ENCODE data around the gene VIT. TPM values are rescaled to one million over a fixed set of nuclear protein-coding genes. Genes with fewer than 3 reads are reported as not detected.

Gene VIT
- total and polyA plus RNA-seq, 10 donors, result 0.05 to 0.74 (median 0.38) TPM; not detected in 6

DNA sequence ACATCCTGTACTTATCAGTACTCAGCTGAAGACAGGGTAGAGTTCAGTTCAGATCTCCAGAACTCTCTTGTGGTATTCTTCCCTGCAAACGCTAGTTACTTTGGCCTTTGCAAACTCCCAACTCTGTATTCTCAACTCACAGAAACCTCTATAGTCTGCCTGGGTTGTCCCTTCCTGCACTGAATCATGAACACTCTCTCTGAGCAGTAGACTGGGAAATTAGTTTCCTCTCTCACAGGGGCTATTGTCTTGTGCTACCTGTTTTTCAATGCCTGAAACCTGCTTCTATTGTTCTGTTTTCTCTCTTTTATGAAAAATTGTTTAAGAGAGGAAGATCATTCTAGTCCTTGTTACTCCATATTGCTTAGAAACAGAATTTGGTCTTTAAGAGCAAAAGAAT lies 134.7 kb downstream of the VIT start:
- no peaks in the 10 kb centered on the region for H3K36me3 ChIP-seq
- no peak overlapping the region for H3K4me3 ChIP-seq
- no peak for DNase-seq
- no peak for TF ChIP-seq POLR2AphosphoS5 (IDR thresholded peaks at IDR 0.05)
- TF ChIP-seq, protein P1, sequence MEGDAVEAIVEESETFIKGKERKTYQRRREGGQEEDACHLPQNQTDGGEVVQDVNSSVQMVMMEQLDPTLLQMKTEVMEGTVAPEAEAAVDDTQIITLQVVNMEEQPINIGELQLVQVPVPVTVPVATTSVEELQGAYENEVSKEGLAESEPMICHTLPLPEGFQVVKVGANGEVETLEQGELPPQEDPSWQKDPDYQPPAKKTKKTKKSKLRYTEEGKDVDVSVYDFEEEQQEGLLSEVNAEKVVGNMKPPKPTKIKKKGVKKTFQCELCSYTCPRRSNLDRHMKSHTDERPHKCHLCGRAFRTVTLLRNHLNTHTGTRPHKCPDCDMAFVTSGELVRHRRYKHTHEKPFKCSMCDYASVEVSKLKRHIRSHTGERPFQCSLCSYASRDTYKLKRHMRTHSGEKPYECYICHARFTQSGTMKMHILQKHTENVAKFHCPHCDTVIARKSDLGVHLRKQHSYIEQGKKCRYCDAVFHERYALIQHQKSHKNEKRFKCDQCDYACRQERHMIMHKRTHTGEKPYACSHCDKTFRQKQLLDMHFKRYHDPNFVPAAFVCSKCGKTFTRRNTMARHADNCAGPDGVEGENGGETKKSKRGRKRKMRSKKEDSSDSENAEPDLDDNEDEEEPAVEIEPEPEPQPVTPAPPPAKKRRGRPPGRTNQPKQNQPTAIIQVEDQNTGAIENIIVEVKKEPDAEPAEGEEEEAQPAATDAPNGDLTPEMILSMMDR (IDR thresholded peaks at IDR 0.05 in 8 of 11, conservative IDR thresholded peaks at IDR 0.05 in 3 of 11), result no peak
- no peak for TF ChIP-seq POLR2A (IDR thresholded peaks at IDR 0.05)
- intact Hi-C loops (cut with DNase I; ENCODE audit: low total_unique reads), result no loop called here
- H3K4me1 ChIP-seq, result no peaks in the 10 kb centered on the region
- H3K27me3 ChIP-seq (replicated peaks in 1 of 7), result peaks cover 0 to 13% (median 0%) of the 10 kb centered on the region in 7 donors
- peaks cover 0 to 6% (median 0%) of the 10 kb centered on the region in 8 donors for H3K9me3 ChIP-seq
- 56 to 74% (median 65%) methylated on average over 1 of the region's 1 CpG for WGBS, 5 donors
- H3K27ac ChIP-seq, result no peak overlapping the region

DNA sequence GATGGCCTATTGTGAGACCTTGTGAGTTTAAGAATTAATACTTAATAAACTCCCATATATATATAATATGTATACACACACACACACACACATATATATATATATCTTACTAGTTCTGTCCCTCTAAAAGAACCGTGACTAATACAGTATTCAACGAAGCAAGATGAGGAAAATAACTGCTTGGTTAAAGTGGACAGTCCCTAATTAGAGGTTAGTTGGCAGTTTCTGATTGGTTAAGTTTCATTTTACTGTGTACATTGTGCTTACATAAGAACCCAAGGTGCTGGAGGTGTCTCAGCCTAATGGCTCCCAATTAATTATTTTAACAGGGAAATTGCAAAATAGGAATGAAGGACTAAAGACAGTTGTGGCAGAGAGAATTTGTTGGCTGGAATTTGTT lies 137.7 kb downstream of the VIT start:
- peaks cover 0 to 6% (median 0%) of the 10 kb centered on the region in 8 donors for H3K9me3 ChIP-seq
- intact Hi-C loops (cut with DNase I; ENCODE audit: low total_unique reads), result no loop called here
- no peak overlapping the region for H3K4me3 ChIP-seq
- WGBS, 5 donors, result 60 to 93% (median 87%) methylated on average over 2 of the region's 2 CpGs
- no peaks in the 10 kb centered on the region for H3K4me1 ChIP-seq
- no peak for TF ChIP-seq POLR2A (IDR thresholded peaks at IDR 0.05)
- TF ChIP-seq, protein P1 (IDR thresholded peaks at IDR 0.05 in 8 of 11, conservative IDR thresholded peaks at IDR 0.05 in 3 of 11), result no peak
- no peak for TF ChIP-seq POLR2AphosphoS5 (IDR thresholded peaks at IDR 0.05)
- peaks cover 0 to 13% (median 0%) of the 10 kb centered on the region in 7 donors for H3K27me3 ChIP-seq (replicated peaks in 1 of 7)
- H3K27ac ChIP-seq, result no peak overlapping the region
- H3K36me3 ChIP-seq, result no peaks in the 10 kb centered on the region
- DNase-seq, result no peak

DNA sequence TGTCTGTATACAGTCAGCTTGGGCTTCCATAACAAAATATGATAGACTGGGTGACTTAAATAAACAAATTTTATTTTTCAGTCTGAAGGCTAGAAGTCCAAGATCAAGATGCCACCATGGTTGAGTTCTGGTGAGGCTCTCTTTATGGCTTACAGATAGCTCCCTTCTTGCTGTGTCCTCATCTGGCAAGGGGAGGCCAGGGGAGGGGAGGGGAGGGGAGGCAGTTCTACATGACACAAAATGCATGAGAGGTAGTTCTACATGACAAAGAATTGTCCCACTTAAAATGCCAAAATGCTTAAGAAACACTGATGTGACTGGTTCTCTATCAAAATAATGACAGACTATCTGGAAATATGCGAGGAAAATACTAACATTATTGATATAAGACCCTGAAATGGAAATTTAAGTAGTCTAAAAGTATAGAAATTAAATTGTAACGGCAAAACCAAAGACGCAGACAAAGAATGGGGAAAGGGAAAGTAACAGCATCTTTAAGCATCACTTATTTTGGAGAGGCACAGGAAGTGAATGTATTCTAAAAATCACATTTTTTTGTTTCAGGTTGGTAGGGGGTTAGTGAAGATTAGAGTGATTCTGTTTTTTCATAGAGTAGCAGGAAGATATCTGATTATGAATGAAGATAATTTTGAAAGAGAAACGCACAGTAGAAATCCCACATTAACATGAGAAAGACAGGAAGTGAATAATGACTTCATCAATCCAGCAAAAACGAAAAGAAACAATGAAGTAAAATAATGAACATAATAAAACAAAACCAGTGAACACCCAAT lies 138.4 kb downstream of the VIT start:
- TF ChIP-seq POLR2AphosphoS5 (IDR thresholded peaks at IDR 0.05), result no peak
- TF ChIP-seq, protein P1 (IDR thresholded peaks at IDR 0.05 in 8 of 11, conservative IDR thresholded peaks at IDR 0.05 in 3 of 11), result no peak
- no peak for TF ChIP-seq POLR2A (IDR thresholded peaks at IDR 0.05)
- intact Hi-C loops (cut with DNase I; ENCODE audit: low total_unique reads), result no loop called here

DNA sequence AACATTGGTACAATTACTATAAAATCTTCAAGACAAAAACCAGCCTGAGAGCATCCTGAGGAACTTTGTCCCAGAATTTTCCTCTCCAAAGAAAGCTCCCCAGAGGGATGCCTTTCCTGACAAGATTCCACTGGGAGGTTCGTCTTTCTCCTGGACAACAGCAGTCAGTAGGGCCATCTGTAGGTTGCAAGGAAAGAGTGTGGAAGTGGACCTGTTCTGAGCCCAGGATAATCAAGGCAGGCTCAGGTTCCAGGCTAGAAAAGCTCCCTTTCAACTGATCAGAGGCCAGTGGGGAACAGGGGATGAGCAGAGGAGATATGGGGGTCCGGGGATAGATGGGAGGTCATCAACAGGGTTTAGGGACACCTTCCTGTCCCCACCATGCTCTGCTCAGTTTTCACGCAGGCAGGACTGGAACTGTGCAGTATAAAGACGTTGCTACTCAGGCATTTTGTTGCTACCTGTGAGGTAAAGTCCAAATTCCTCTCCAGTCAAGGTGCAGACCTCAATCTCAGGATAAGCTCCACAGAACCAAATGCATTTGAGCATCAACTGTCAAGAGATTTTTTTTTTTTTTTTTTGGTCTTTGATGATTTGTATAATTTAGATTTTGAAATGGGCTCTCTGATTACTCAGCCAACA lies 143.6 kb downstream of the VIT start:
- intact Hi-C loops (cut with DNase I; ENCODE audit: low total_unique reads), result no loop called here
- Histone ChIP-seq H3K36me3 (peaks cover 0 to 20% (median 0%) of the 10 kb centered on the region in 6 donors), H3K27ac (no peak overlapping the region), H3K9me3 (no peaks in the 10 kb centered on the region), H3K4me1 (no peaks in the 10 kb centered on the region), H3K4me3 (no peak overlapping the region), H3K27me3 (replicated peaks in 1 of 7) (no peaks in the 10 kb centered on the region)
- 84 to 97% (median 93%) methylated on average over 4 of the region's 4 CpGs for WGBS, 5 donors
- TF ChIP-seq POLR2A (IDR thresholded peaks at IDR 0.05), result no peak
- TF ChIP-seq POLR2AphosphoS5 (IDR thresholded peaks at IDR 0.05), result no peak
- TF ChIP-seq, protein P1 (IDR thresholded peaks at IDR 0.05 in 8 of 11, conservative IDR thresholded peaks at IDR 0.05 in 3 of 11), result no peak
- DNase-seq, result no peak

More for the DNA sequence above, 138.4 kb downstream of the VIT start:
- WGBS, 5 donors, result 45 to 55% (median 45%) methylated on average over 5 of the region's 5 CpGs
- no peak overlapping the region for H3K27ac ChIP-seq
- no peak for DNase-seq
- H3K4me3 ChIP-seq, result no peak overlapping the region
- no peaks in the 10 kb centered on the region for H3K36me3 ChIP-seq
- peaks cover 0 to 7% (median 0%) of the 10 kb centered on the region in 7 donors for H3K27me3 ChIP-seq (replicated peaks in 1 of 7)
- peaks cover 0 to 6% (median 0%) of the 10 kb centered on the region in 8 donors for H3K9me3 ChIP-seq
- no peaks in the 10 kb centered on the region for H3K4me1 ChIP-seq

All from spleen (tissue), 11 donors.